Kidney (tissue), 14 donors: ENCODE data around the gene CCDC88B. TPM values are rescaled to one million over a fixed set of nuclear protein-coding genes. Genes with fewer than 3 reads are reported as not detected.

ENCODE experiments used
- DNase-seq, 5 donors: peaks; one replicate each; pipeline ENCODE4 v3.0.0-alpha.2; 2013 to 2020
- FAIRE-seq: peaks from 2 replicates; lab custom pipeline; 2012; peaks lifted over from hg19 to GRCh38; lab: Jason Lieb, UNC
- H3K27ac ChIP-seq, 2 donors: one replicate each; pipeline ENCODE4 v1.7.0; 2013; ENCODE audit warnings: low read depth in 2 of 2, low read length in 2 of 2, inconsistent platforms in 1 of 2
- H3K27me3 ChIP-seq: one replicate; pipeline ENCODE4 v1.7.1; 2013; ENCODE audit warnings: low read length, inconsistent platforms; ENCODE audit not compliant: control insufficient read depth, insufficient read depth
- H3K36me3 ChIP-seq, 3 donors: one replicate each; pipeline versions ENCODE4 v1.7.0 to v1.7.1; 2013; ENCODE audit warnings: low read length in 3 of 3, control low read depth in 1 of 3, inconsistent platforms in 1 of 3; ENCODE audit not compliant: insufficient read depth in 3 of 3, control insufficient read depth in 2 of 3
- H3K4me1 ChIP-seq, 3 donors: one replicate each; pipeline versions ENCODE4 v1.7.0 to v1.7.1; 2013; ENCODE audit warnings: low read length in 3 of 3, inconsistent platforms in 1 of 3, low read depth in 1 of 3; ENCODE audit not compliant: control insufficient read depth in 2 of 3, insufficient read depth in 2 of 3
- H3K4me3 ChIP-seq, 3 donors: one replicate each; pipeline versions ENCODE4 v1.7.0 to v1.8.1; 2013; ENCODE audit warnings: low read length in 3 of 3, control low read depth in 1 of 3, inconsistent platforms in 1 of 3
- H3K9ac ChIP-seq, 3 donors: one replicate each; pipeline versions ENCODE4 v1.7.0 to v1.7.1; 2013; ENCODE audit warnings: low read length in 3 of 3, control low read depth in 1 of 3, inconsistent platforms in 1 of 3
- H3K9me3 ChIP-seq, 3 donors: one replicate each; pipeline versions ENCODE4 v1.7.0 to v1.7.1; 2013; ENCODE audit warnings: low read length in 3 of 3, control low read depth in 1 of 3, inconsistent platforms in 1 of 3; ENCODE audit not compliant: control insufficient read depth in 2 of 3, insufficient read depth in 1 of 3
- intact Hi-C: fragments of 100-400 bp; cut with DNase I; formaldehyde crosslinking; loops from one replicate; pipeline ENCODE4 v1.11.1; 2022
- polyA plus RNA-seq: library from polyadenylated mRNA; stranded (reverse); fragments of 350-450 nt; fragmentation: Illumina TruSeq; extraction: RNeasy Lipid Tissue Mini Kit (QIAGEN cat#74804); gene quantifications from one replicate; pipeline ENCODE4 v1.2.3, GENCODE V29; 2014; ENCODE audit warnings: low read depth, low replicate concordance; ENCODE audit not compliant: insufficient read depth
- total RNA-seq: library from RNA; stranded (reverse); fragmentation: NEBNext Ultra II Directional; extraction: Animal tissue kit (Norgen Biotek cat#: 25700); gene quantifications from one replicate; pipeline ENCODE4 v1.2.1, GENCODE V29; 2021
- TF ChIP-seq, protein P1 (sequence below): IDR thresholded peaks from 3 replicates; pipeline ENCODE4 v1.5.1; 2012; ENCODE audit warnings: mild to moderate bottlenecking, moderate library complexity, borderline replicate concordance; ENCODE audit not compliant: insufficient read depth; ENCODE audit errors: extremely low read depth
- donor health status: control.
- donor health status: control.
- donor health status: control.
- donor health status: control.
- donor health status: control.
- donor health status: DM: yes; HTN: yes; CAD: no.
- donor health status: Normal renal cell carcinoma (clear cell type).

The CCDC88B gene
- total and polyA plus RNA-seq, 2 donors from 2014 or later = 10.0 to 13.3 TPM

DNA sequence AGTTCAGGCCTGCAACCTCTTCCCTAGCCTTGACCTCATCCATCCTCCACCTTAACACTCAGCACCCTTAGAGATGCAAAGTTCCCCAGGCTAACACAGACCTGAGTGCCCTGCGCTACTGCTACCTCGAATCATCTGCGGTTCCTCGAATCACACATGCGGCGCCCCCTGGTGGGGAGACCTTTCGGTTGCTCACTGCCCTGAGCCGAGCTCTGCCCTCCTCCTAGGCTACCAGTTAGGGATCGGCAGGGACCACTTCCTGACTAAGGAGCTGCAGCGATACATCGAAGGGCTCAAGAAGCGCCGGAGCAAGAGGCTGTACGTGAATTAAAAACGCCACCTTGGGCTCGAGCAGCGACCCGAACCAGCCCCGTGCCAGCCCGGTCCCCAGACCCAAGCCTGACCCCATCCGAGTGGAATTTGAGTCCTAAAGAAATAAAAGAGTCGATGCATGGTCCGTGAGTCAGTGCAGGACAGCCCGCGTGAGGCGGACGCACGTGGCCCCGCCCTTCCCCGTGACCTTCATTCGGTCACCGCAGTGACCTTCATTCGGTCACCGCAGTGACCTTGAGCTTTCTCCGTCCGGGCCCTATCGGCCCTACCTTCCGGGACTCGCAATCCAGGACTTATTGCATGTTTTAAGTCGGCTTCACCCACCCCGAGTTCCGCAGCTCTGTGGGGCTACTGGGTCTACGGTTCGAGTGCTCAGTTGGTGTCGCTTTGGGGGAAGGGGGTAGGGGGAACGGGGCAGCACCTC, 35.5 kb upstream of the CCDC88B start:
- peaks cover 0 to 34% (median 7%) of the 10 kb centered on the region in 3 donors for H3K4me1 ChIP-seq
- peak overlapping the region; percentile 62 to 83 (median 77) for H3K4me3 ChIP-seq

GRCh38 chr11:64305075-64305690, 34.8 kb upstream of the CCDC88B start, which contains the start of gene ESRRA:
Gene ESRRA (plus strand): TSS chr11:64305524. CDS start chr11:64307180, 1,656 bp downstream.
- peak within 1 kb of the TSS; percentile 69 to 95 (median 83) for H3K4me3 ChIP-seq
- DNase-seq (peak; percentile 99 to 100 (median 99)), FAIRE-seq (no peak)
- H3K4me1 ChIP-seq = peaks cover 0 to 28% (median 7%) of the 10 kb centered on the region in 3 donors
- H3K36me3 ChIP-seq = peaks cover 0 to 3% (median 0%) of the 10 kb centered on the region in 3 donors
- H3K9ac ChIP-seq = peak within 1 kb of the TSS; percentile 47 to 77 (median 73)
- H3K27me3 ChIP-seq = peaks cover 7% of the 10 kb centered on the region
- no peaks in the 10 kb centered on the region for H3K9me3 ChIP-seq
- intact Hi-C loops = no loop called here
- TF ChIP-seq, protein P1, sequence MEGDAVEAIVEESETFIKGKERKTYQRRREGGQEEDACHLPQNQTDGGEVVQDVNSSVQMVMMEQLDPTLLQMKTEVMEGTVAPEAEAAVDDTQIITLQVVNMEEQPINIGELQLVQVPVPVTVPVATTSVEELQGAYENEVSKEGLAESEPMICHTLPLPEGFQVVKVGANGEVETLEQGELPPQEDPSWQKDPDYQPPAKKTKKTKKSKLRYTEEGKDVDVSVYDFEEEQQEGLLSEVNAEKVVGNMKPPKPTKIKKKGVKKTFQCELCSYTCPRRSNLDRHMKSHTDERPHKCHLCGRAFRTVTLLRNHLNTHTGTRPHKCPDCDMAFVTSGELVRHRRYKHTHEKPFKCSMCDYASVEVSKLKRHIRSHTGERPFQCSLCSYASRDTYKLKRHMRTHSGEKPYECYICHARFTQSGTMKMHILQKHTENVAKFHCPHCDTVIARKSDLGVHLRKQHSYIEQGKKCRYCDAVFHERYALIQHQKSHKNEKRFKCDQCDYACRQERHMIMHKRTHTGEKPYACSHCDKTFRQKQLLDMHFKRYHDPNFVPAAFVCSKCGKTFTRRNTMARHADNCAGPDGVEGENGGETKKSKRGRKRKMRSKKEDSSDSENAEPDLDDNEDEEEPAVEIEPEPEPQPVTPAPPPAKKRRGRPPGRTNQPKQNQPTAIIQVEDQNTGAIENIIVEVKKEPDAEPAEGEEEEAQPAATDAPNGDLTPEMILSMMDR = no peak
- peak within 1 kb of the TSS; percentile 98 to 99 for H3K27ac ChIP-seq

More for the DNA sequence above, 35.5 kb upstream of the CCDC88B start:
- TF ChIP-seq, protein P1 = peak; percentile 83
- H3K27me3 ChIP-seq = peaks cover 9% of the 10 kb centered on the region
- intact Hi-C loops = loop anchor here (5.0 kb wide), 1 partner anchor 112 kb away; no protein-coding TSS in a partner anchor
- DNase-seq (peak; percentile 93 to 96 (median 94)), FAIRE-seq (no peak)
- H3K27ac ChIP-seq = peak overlapping the region; percentile 98 to 99
- peak overlapping the region; percentile 31 to 77 (median 67) for H3K9ac ChIP-seq
- no peaks in the 10 kb centered on the region for H3K9me3 ChIP-seq
- peaks cover 0 to 3% (median 0%) of the 10 kb centered on the region in 3 donors for H3K36me3 ChIP-seq

GRCh38 chr11:64305691-64306562, 34.1 kb upstream of the CCDC88B start:
- peak overlapping the region; percentile 69 to 95 (median 83) for H3K4me3 ChIP-seq
- intact Hi-C loops = no loop called here
- H3K27me3 ChIP-seq = peaks cover 3% of the 10 kb centered on the region
- TF ChIP-seq, protein P1 = no peak
- FAIRE-seq = no peak
- peaks cover 0 to 24% (median 10%) of the 10 kb centered on the region in 3 donors for H3K4me1 ChIP-seq
- H3K27ac ChIP-seq = peak overlapping the region; percentile 86 to 91
- H3K9me3 ChIP-seq = no peaks in the 10 kb centered on the region
- H3K9ac ChIP-seq = peak overlapping the region; percentile 47 to 73 (median 59)
- DNase-seq = peak; percentile 73 to 94 (median 82)
- H3K36me3 ChIP-seq = peaks cover 0 to 3% (median 0%) of the 10 kb centered on the region in 3 donors
